Occipital lobe (tissue), 2 donors: Measurements from ENCODE around the gene TMEM117. TPM values are rescaled to one million over a fixed set of nuclear protein-coding genes. Genes with fewer than 3 reads are reported as not detected.

ENCODE experiments used
- DNase-seq: peaks from one replicate; lab custom pipeline; 2025; lab: John Stamatoyannopoulos, UW
- total RNA-seq: library from RNA; depleted of rRNA; stranded (reverse); fragments of >200 nt; gene quantifications from one replicate; pipeline ENCODE4 v1.2.3, GENCODE V29; 2014

Gene TMEM117
- total RNA-seq: 15.0 TPM

GRCh38 chr12:43835656-43836474, at the start of gene TMEM117:
TSS of gene TMEM117 (plus strand) at chr12:43836081.
- peak; percentile 62 for DNase-seq

GRCh38 chr12:43786899-43787693, 48.8 kb upstream of the TMEM117 start:
- DNase-seq: no peak

GRCh38 chr12:43789941-43790340, 45.9 kb upstream of the TMEM117 start:
- no peak for DNase-seq

GRCh38 chr12:43795716-43796280, 40.1 kb upstream of the TMEM117 start:
- DNase-seq: no peak

- no peak for DNase-seq
Measured at GRCh38 chr12:43797561-43798217, 38.2 kb upstream of the TMEM117 start.

- DNase-seq: no peak
Measured at GRCh38 chr12:43805149-43805859, 30.6 kb upstream of the TMEM117 start.

- peak; percentile 82 for DNase-seq
Measured at GRCh38 chr12:43805860-43806736, 29.8 kb upstream of the TMEM117 start, which contains the start of gene TWF1. TSS of gene TWF1 (minus strand) at chr12:43806317. CDS start at chr12:43806245, 72 bp downstream.

- DNase-seq: no peak
Measured at GRCh38 chr12:43806737-43807072, 29.2 kb upstream of the TMEM117 start.

GRCh38 chr12:43807386-43807785, 28.5 kb upstream of the TMEM117 start:
- no peak for DNase-seq

GRCh38 chr12:43812057-43812456, 23.8 kb upstream of the TMEM117 start:
- DNase-seq: no peak

- no peak for DNase-seq
Measured at GRCh38 chr12:43812926-43813325, 23.0 kb upstream of the TMEM117 start.

GRCh38 chr12:43815416-43815815, 20.5 kb upstream of the TMEM117 start:
- DNase-seq: no peak

- DNase-seq: no peak
Measured at GRCh38 chr12:43816168-43816567, 19.7 kb upstream of the TMEM117 start.

GRCh38 chr12:43824207-43824775, 11.6 kb upstream of the TMEM117 start:
- DNase-seq: no peak

- DNase-seq: no peak
Measured at GRCh38 chr12:43826681-43827080, 9.2 kb upstream of the TMEM117 start.

GRCh38 chr12:43827093-43827492, 8.8 kb upstream of the TMEM117 start:
- DNase-seq: no peak

- DNase-seq: no peak
Measured at GRCh38 chr12:43832463-43833168, 3.3 kb upstream of the TMEM117 start.

GRCh38 chr12:43835264-43835655, 621 bp upstream of the TMEM117 start:
- no peak for DNase-seq

GRCh38 chr12:43836475-43836989, 651 bp downstream of the TMEM117 start:
- DNase-seq: no peak
